ENCODE measurements around the gene PSMC4. TPM values are rescaled to one million over a fixed set of nuclear protein-coding genes. Genes with fewer than 3 reads are reported as not detected.

The PSMC4 gene
- total RNA-seq, 1 experiment from 2014 or later = 120 TPM

DNA sequence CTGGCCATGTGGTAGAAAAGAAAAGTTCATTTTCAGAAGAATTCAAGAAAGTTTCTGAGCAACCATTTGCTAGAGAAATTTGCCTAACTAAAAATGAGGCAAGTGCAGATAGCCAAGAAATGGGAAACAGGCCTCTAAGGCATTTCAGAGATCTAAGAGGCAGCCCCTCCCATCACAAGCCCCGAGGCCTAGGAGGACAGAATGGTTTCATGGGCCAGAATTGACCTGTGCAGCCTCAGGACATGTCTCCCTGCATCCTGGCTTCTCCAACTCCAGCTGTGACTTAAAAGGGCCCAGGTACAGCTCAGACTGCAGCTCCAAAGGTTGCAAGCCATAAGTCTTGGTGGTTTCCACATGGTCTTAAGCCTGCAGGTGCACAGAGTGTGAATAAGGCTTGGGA lies 22.6 kb downstream of the PSMC4 start:
- intact Hi-C loops (cut with micrococcal nuclease) = no loop called here
- no peaks in the 10 kb centered on the region for H4K20me1 ChIP-seq (ENCODE audit: insufficient read depth)
- no peak overlapping the region for H3K27ac ChIP-seq (ENCODE audit: low read depth, low read length)
- TF ChIP-seq, protein P1, sequence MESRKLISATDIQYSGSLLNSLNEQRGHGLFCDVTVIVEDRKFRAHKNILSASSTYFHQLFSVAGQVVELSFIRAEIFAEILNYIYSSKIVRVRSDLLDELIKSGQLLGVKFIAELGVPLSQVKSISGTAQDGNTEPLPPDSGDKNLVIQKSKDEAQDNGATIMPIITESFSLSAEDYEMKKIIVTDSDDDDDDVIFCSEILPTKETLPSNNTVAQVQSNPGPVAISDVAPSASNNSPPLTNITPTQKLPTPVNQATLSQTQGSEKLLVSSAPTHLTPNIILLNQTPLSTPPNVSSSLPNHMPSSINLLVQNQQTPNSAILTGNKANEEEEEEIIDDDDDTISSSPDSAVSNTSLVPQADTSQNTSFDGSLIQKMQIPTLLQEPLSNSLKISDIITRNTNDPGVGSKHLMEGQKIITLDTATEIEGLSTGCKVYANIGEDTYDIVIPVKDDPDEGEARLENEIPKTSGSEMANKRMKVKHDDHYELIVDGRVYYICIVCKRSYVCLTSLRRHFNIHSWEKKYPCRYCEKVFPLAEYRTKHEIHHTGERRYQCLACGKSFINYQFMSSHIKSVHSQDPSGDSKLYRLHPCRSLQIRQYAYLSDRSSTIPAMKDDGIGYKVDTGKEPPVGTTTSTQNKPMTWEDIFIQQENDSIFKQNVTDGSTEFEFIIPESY (IDR thresholded peaks at IDR 0.05; ENCODE audit: extremely low read depth, insufficient replicate concordance, low read length) = no peak
- no peak for TF ChIP-seq RAD21 (IDR thresholded peaks at IDR 0.05; ENCODE audit: low read depth)
- no peak for TF ChIP-seq EZH2phosphoT487 (IDR thresholded peaks at IDR 0.05; ENCODE audit: borderline replicate concordance)
- no peak for TF ChIP-seq ZFX (IDR thresholded peaks at IDR 0.05)
- no peak for TF ChIP-seq ZNF274 (IDR thresholded peaks at IDR 0.05; ENCODE audit: low read depth, low read length)
- TF ChIP-seq MAX (IDR thresholded peaks at IDR 0.05) = no peak
- no peak for TF ChIP-seq POLR2AphosphoS5 (IDR thresholded peaks at IDR 0.05; ENCODE audit: low read depth, low read length)
- TF ChIP-seq EGR1 (IDR thresholded peaks at IDR 0.05; ENCODE audit: low read depth) = no peak
- ATAC-seq (no peak), DNase-seq (ENCODE audit: low read depth, low spot score) (no peak)
- H3K4me3 ChIP-seq (replicated peaks in 1 of 2; ENCODE audit: low read depth in 1 of 2, low read length in 2 of 2) = no peak overlapping the region
- no TSS peak for BruUV-seq (replicated peaks)
- H3K9me3 ChIP-seq (ENCODE audit: control insufficient read depth in 1 of 2, insufficient read depth in 1 of 2, low read depth in 1 of 2, low read length in 2 of 2) = peaks cover 4 to 6% of the 10 kb centered on the region in 2 experiments; a peak in 3 of 4 replicates
- ChIA-PET POLR2A (no interaction called here), RAD21 (ENCODE audit: low non-redundant PET in 1 of 2, low total read pairs in 2 of 2, uncharacterized antibody in 2 of 2, unreplicated experiment in 2 of 2) (no interaction called here), CTCF (no interaction called here)
- no peak overlapping the region for H2AFZ ChIP-seq (ENCODE audit: low read depth, low read length, poor library complexity, severe bottlenecking)
- H3K27me3 ChIP-seq (ENCODE audit: insufficient read depth, low read length) = no peaks in the 10 kb centered on the region
- H3K36me3 ChIP-seq (ENCODE audit: control insufficient read depth in 1 of 2, insufficient read depth in 2 of 2, low read length in 2 of 2) = no peaks in the 10 kb centered on the region
- peaks cover 0 to 11% of the 10 kb centered on the region in 2 experiments; a peak in 2 of 4 replicates for H3K4me1 ChIP-seq (ENCODE audit: control insufficient read depth in 1 of 2, insufficient read depth in 2 of 2, low read length in 2 of 2)
- peaks cover 26% of the 10 kb centered on the region for H3K79me2 ChIP-seq (ENCODE audit: insufficient read depth, low read length)
- no peak overlapping the region for H3K9ac ChIP-seq (ENCODE audit: low read length)
- H3K4me2 ChIP-seq (ENCODE audit: low read length) = no peak overlapping the region
- no peaks in the 10 kb centered on the region for H3K9me2 ChIP-seq (ENCODE audit: insufficient read depth)

- H3K27ac ChIP-seq (ENCODE audit: low read depth, low read length) = no peak overlapping the region
- ChIA-PET CTCF (no interaction called here), RAD21 (ENCODE audit: low non-redundant PET in 1 of 2, low total read pairs in 2 of 2, uncharacterized antibody in 2 of 2, unreplicated experiment in 2 of 2) (no interaction called here), POLR2A (no interaction called here)
- no peak overlapping the region for H2AFZ ChIP-seq (ENCODE audit: low read depth, low read length, poor library complexity, severe bottlenecking)
- H3K9me2 ChIP-seq (ENCODE audit: insufficient read depth) = no peaks in the 10 kb centered on the region
- peaks cover 4 to 6% of the 10 kb centered on the region in 2 experiments; a peak in 3 of 4 replicates for H3K9me3 ChIP-seq (ENCODE audit: control insufficient read depth in 1 of 2, insufficient read depth in 1 of 2, low read depth in 1 of 2, low read length in 2 of 2)
- H3K36me3 ChIP-seq (ENCODE audit: control insufficient read depth in 1 of 2, insufficient read depth in 2 of 2, low read length in 2 of 2) = no peaks in the 10 kb centered on the region
- no peaks in the 10 kb centered on the region for H4K20me1 ChIP-seq (ENCODE audit: insufficient read depth)
- no peak overlapping the region for H3K4me2 ChIP-seq (ENCODE audit: low read length)
- DNase-seq (ENCODE audit: low read depth, low spot score) (no peak), ATAC-seq (no peak)
- no peak overlapping the region for H3K9ac ChIP-seq (ENCODE audit: low read length)
- peaks cover 0 to 11% of the 10 kb centered on the region in 2 experiments; a peak in 2 of 4 replicates for H3K4me1 ChIP-seq (ENCODE audit: control insufficient read depth in 1 of 2, insufficient read depth in 2 of 2, low read length in 2 of 2)
- H3K4me3 ChIP-seq (replicated peaks in 1 of 2; ENCODE audit: low read depth in 1 of 2, low read length in 2 of 2) = no peak overlapping the region
- H3K79me2 ChIP-seq (ENCODE audit: insufficient read depth, low read length) = peaks cover 21% of the 10 kb centered on the region
- intact Hi-C loops (cut with micrococcal nuclease) = no loop called here
- BruUV-seq (replicated peaks) = no TSS peak
- no peaks in the 10 kb centered on the region for H3K27me3 ChIP-seq (ENCODE audit: insufficient read depth, low read length)
- TF ChIP-seq EGR1 (IDR thresholded peaks at IDR 0.05; ENCODE audit: low read depth) (no peak), ELF1 (IDR thresholded peaks at IDR 0.05; ENCODE audit: borderline replicate concordance, low read depth) (no peak), YY1 (IDR thresholded peaks at IDR 0.05; ENCODE audit: extremely low read depth, insufficient replicate concordance, low read depth, low read length) (no peak), EZH2phosphoT487 (IDR thresholded peaks at IDR 0.05; ENCODE audit: borderline replicate concordance) (no peak), POLR2AphosphoS5 (IDR thresholded peaks at IDR 0.05; ENCODE audit: low read depth, low read length) (no peak), MAX (IDR thresholded peaks at IDR 0.05) (no peak)
These were observed 23.4 kb downstream of the PSMC4 start for GRCh38 chr19:39994361-39994760.

Measured in HCT116 (cell line).